H9 (cell line): ENCODE data around the gene TNFRSF6B. TPM values are rescaled to one million over a fixed set of nuclear protein-coding genes. Genes with fewer than 3 reads are reported as not detected.

Source experiments
- DNase-seq: peaks from one replicate; pipeline ENCODE4 v3.0.0-alpha.2; 2017
- H2AFZ ChIP-seq: one replicate; pipeline ENCODE4 v1.6.1; 2013; ENCODE audit warnings: mild to moderate bottlenecking, low read length, control low read depth, moderate library complexity
- H2AK5ac ChIP-seq: 2 replicates; pipeline ENCODE4 v1.6.1; 2013; ENCODE audit warnings: low read length, control low read depth, mixed read lengths; ENCODE audit not compliant: insufficient read length
- H2BK120ac ChIP-seq: one replicate; pipeline ENCODE4 v1.6.1; 2013; ENCODE audit warnings: low read depth, mild to moderate bottlenecking, low read length, control low read depth, inconsistent platforms; ENCODE audit not compliant: poor library complexity, severe bottlenecking
- H2BK12ac ChIP-seq: 2 replicates; pipeline ENCODE4 v1.6.1; 2013; ENCODE audit warnings: low read length, control low read depth, mixed read lengths, low read depth; ENCODE audit not compliant: insufficient read length
- H2BK15ac ChIP-seq: 2 replicates; pipeline ENCODE4 v1.6.1; 2013; ENCODE audit warnings: low read depth, low read length, control low read depth
- H2BK20ac ChIP-seq: one replicate; pipeline ENCODE4 v1.6.1; 2013; ENCODE audit warnings: low read depth, mild to moderate bottlenecking, low read length, control low read depth, inconsistent platforms; ENCODE audit not compliant: poor library complexity, severe bottlenecking
- H2BK5ac ChIP-seq: 2 replicates; pipeline ENCODE4 v1.6.1; 2013; ENCODE audit warnings: low read length, control low read depth, mixed read lengths; ENCODE audit not compliant: insufficient read length
- H3K14ac ChIP-seq: 2 replicates; pipeline ENCODE4 v1.6.1; 2013; ENCODE audit warnings: low read length, control low read depth; ENCODE audit not compliant: insufficient read depth
- H3K18ac ChIP-seq: 2 replicates; pipeline ENCODE4 v1.6.1; 2013; ENCODE audit warnings: low read depth, mild to moderate bottlenecking, mixed read lengths, low read length, control low read depth; ENCODE audit not compliant: insufficient read length
- H3K23ac ChIP-seq: 2 replicates; pipeline ENCODE4 v1.6.1; 2013; ENCODE audit warnings: low read length, control low read depth, mixed read lengths, low read depth; ENCODE audit not compliant: insufficient read length
- H3K23me2 ChIP-seq: 2 replicates; pipeline ENCODE4 v1.6.1; 2013; ENCODE audit warnings: low read depth, mild to moderate bottlenecking, mixed read lengths, low read length, control low read depth; ENCODE audit not compliant: insufficient read length, poor library complexity, severe bottlenecking
- H3K27ac ChIP-seq: 2 replicates; pipeline ENCODE4 v1.5.1; 2013; ENCODE audit warnings: low read length, control low read depth, mixed read lengths, low read depth; ENCODE audit not compliant: insufficient read length
- H3K27me3 ChIP-seq: 2 replicates; pipeline ENCODE4 v1.6.1; 2013; ENCODE audit warnings: low read length, control low read depth, inconsistent platforms; ENCODE audit not compliant: insufficient read depth
- H3K4ac ChIP-seq: 2 replicates; pipeline ENCODE4 v1.6.1; 2013; ENCODE audit warnings: low read depth, mild to moderate bottlenecking, control low read depth, inconsistent platforms, low read length, moderate library complexity
- H3K4me1 ChIP-seq: 2 replicates; pipeline ENCODE4 v1.6.1; 2013; ENCODE audit warnings: low read length, control low read depth, inconsistent platforms; ENCODE audit not compliant: insufficient read depth
- H3K4me2 ChIP-seq: 2 replicates; pipeline ENCODE4 v1.6.1; 2013; ENCODE audit warnings: low read length, control low read depth, mixed read lengths; ENCODE audit not compliant: insufficient read length, insufficient read depth
- H3K56ac ChIP-seq: 2 replicates; pipeline ENCODE4 v1.6.1; 2013; ENCODE audit warnings: low read depth, mild to moderate bottlenecking, mixed read lengths, low read length, control low read depth; ENCODE audit not compliant: insufficient read length
- H3K79me1 ChIP-seq: 2 replicates; pipeline ENCODE4 v1.6.1; 2013; ENCODE audit warnings: low read depth, mild to moderate bottlenecking, moderate library complexity, low read length, control low read depth, inconsistent platforms; ENCODE audit not compliant: insufficient read depth, poor library complexity, severe bottlenecking
- H3K79me2 ChIP-seq: 2 replicates; pipeline ENCODE4 v1.6.1; 2013; ENCODE audit warnings: low read length, control low read depth, inconsistent platforms; ENCODE audit not compliant: insufficient read depth
- H3K9ac ChIP-seq: 2 replicates; pipeline ENCODE4 v1.6.1; 2013; ENCODE audit warnings: low read length, control low read depth, mixed read lengths; ENCODE audit not compliant: insufficient read length; ENCODE audit errors: extremely low read depth
- H3K9me3 ChIP-seq: one replicate; pipeline ENCODE4 v1.6.1; 2013; ENCODE audit warnings: low read depth, low read length, inconsistent platforms; ENCODE audit not compliant: control insufficient read depth
- H3T11ph ChIP-seq: one replicate; pipeline ENCODE4 v1.6.1; 2013; ENCODE audit warnings: mild to moderate bottlenecking, low read length, control low read depth, inconsistent platforms
- H4K20me1 ChIP-seq: one replicate; pipeline ENCODE4 v1.6.1; 2013; ENCODE audit not compliant: control insufficient read depth, insufficient read length, insufficient read depth
- H4K5ac ChIP-seq: 2 replicates; pipeline ENCODE4 v1.6.1; 2013; ENCODE audit warnings: low read depth, mild to moderate bottlenecking, mixed read lengths, low read length, control low read depth; ENCODE audit not compliant: insufficient read length
- H4K8ac ChIP-seq: replicated peaks from 2 replicates; pipeline ENCODE4 v1.6.1; 2013; ENCODE audit warnings: low read length, control low read depth, mixed read lengths, low read depth; ENCODE audit not compliant: insufficient read length
- H4K91ac ChIP-seq: 2 replicates; pipeline ENCODE4 v1.6.1; 2013; ENCODE audit warnings: low read depth, mild to moderate bottlenecking, moderate library complexity, mixed read lengths, low read length, control low read depth; ENCODE audit not compliant: insufficient read length
- H3K27ac Mint-ChIP-seq, 3 experiments: 2 replicates in 2 of 3; 3 replicates in 1 of 3; pipeline ENCODE4 v1.8.0; 2020 to 2021; ENCODE audit warnings: mixed read lengths in 3 of 3, mild to moderate bottlenecking in 1 of 3, moderate library complexity in 1 of 3
- H3K27me3 Mint-ChIP-seq: 2 replicates; pipeline ENCODE4 v1.8.0; 2021; ENCODE audit warnings: low read depth, mild to moderate bottlenecking, moderate library complexity, mixed read lengths
- H3K36me3 Mint-ChIP-seq, 3 experiments: 2 replicates in 2 of 3; 3 replicates in 1 of 3; pipeline ENCODE4 v1.8.0; 2020 to 2021; ENCODE audit warnings: low read depth in 3 of 3, mixed read lengths in 3 of 3; ENCODE audit not compliant: insufficient read depth in 1 of 3
- H3K4me1 Mint-ChIP-seq, 2 experiments: 2 replicates each; pipeline ENCODE4 v1.8.0; 2020; ENCODE audit warnings: mixed read lengths in 2 of 2
- H3K4me3 Mint-ChIP-seq, 2 experiments: 2 replicates in 1 of 2; 3 replicates in 1 of 2; pipeline ENCODE4 v1.8.0; 2020 to 2021; ENCODE audit warnings: mild to moderate bottlenecking in 2 of 2, mixed read lengths in 2 of 2, moderate library complexity in 1 of 2
- H3K9me3 Mint-ChIP-seq, 2 experiments: 2 replicates in 1 of 2; 3 replicates in 1 of 2; pipeline ENCODE4 v1.8.0; 2020; ENCODE audit warnings: mild to moderate bottlenecking in 2 of 2, mixed read lengths in 2 of 2, moderate library complexity in 1 of 2
- WGBS: extraction: QIAGEN DNeasy Blood & Tissue Kit; methylation state at CpG from one replicate; pipeline ENCODE4 v1.1.7; 2013; ENCODE audit warnings: missing lambda C conversion rate, low lambda C conversion rate, mixed read lengths; ENCODE audit not compliant: insufficient read length; ENCODE audit errors: extremely low coverage; 5-methylcytosine and 5-hydroxymethylcytosine counted together
- total RNA-seq: library from RNA; stranded (reverse); gene quantifications from 2 replicates; pipeline ENCODE4 v1.2.1, GENCODE V29; 2021
- TF ChIP-seq, protein P1 (sequence below): fragments of 200-600 bp; sonication (generic); conservative IDR thresholded peaks from 3 replicates; pipeline ENCODE4 v1.8.0; 2021; ENCODE audit warnings: antibody characterized with exemption, mild to moderate bottlenecking

TNFRSF6B gene
- total RNA-seq, 1 experiment from 2014 or later, result not detected

DNA sequence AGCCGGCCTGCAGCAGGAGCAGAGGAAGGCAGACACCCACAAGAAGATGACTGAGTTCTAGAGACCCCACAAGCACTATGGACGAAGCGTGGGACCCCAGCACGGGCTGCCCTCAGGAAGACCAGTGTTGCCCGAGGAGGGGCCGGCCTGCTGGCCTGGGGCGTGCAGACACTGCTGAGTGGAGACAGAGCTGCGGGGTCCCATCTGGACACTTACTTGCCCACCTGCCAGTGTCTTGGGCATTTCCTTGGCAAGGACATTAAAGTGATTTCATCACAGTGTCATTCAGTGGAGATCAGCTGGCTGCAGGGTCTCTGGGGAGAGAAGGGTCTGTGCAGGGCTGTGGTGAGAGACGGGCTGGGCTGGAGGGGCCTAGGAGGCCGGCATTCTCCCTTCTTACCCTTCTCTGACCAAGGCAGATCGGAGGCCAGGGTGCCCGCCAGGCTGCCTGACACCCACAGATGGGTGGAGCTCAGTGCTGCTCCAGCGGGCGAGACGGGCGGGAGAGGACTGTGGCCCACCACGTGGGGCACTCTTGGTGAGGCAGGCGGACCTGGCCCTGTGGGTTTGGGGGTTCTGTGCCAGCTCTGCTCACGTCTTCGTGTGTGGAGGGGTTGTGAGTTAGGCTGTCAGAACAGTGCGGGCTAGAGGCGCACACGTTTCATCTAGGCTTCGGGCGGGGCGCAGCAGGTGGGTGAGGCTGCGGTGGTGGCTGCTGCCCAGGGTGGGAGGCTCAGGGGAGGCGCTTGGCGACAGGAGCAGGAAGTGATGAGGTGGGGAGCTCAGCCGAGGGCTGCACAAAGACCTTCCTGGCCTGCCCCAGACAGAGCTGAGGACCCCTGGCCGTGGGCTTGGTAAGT lies 39.6 kb downstream of the TNFRSF6B start, which contains the start of gene LIME1:
LIME1 (plus strand) TSS at position 806 of the 860 bp plus-strand sequence. CDS start 886 bp downstream, outside the sequence.
- H3K27ac Mint-ChIP-seq, result no peak within 1 kb of the TSS
- no peak within 1 kb of the TSS for H3K4ac ChIP-seq
- H3K79me2 ChIP-seq, result no peaks in the 10 kb centered on the region
- no peak within 1 kb of the TSS for H2BK20ac ChIP-seq
- no peaks in the 10 kb centered on the region for H3K9me3 Mint-ChIP-seq
- no peak within 1 kb of the TSS for H3T11ph ChIP-seq
- H3K23ac ChIP-seq, result no peak within 1 kb of the TSS
- H3K9ac ChIP-seq, result no peak within 1 kb of the TSS
- DNase-seq, result peak; percentile 33
- H3K27ac ChIP-seq, result no peak within 1 kb of the TSS
- H3K4me1 ChIP-seq, result no peaks in the 10 kb centered on the region
- no peaks in the 10 kb centered on the region for H3K9me3 ChIP-seq
- H4K5ac ChIP-seq, result no peak within 1 kb of the TSS
- H2AFZ ChIP-seq, result no peak within 1 kb of the TSS
- H3K14ac ChIP-seq, result no peak within 1 kb of the TSS
- H4K8ac ChIP-seq, result no peak within 1 kb of the TSS
- H2AK5ac ChIP-seq, result no peak within 1 kb of the TSS
- H3K36me3 Mint-ChIP-seq, result peaks cover 9 to 18% (median 10%) of the 10 kb centered on the region in 3 experiments; a peak in 6 of 7 replicates
- no peaks in the 10 kb centered on the region for H4K20me1 ChIP-seq
- no peaks in the 10 kb centered on the region for H3K27me3 ChIP-seq
- no peak within 1 kb of the TSS for H2BK5ac ChIP-seq
- H3K4me3 Mint-ChIP-seq, result no peak within 1 kb of the TSS
- TF ChIP-seq, protein P1, sequence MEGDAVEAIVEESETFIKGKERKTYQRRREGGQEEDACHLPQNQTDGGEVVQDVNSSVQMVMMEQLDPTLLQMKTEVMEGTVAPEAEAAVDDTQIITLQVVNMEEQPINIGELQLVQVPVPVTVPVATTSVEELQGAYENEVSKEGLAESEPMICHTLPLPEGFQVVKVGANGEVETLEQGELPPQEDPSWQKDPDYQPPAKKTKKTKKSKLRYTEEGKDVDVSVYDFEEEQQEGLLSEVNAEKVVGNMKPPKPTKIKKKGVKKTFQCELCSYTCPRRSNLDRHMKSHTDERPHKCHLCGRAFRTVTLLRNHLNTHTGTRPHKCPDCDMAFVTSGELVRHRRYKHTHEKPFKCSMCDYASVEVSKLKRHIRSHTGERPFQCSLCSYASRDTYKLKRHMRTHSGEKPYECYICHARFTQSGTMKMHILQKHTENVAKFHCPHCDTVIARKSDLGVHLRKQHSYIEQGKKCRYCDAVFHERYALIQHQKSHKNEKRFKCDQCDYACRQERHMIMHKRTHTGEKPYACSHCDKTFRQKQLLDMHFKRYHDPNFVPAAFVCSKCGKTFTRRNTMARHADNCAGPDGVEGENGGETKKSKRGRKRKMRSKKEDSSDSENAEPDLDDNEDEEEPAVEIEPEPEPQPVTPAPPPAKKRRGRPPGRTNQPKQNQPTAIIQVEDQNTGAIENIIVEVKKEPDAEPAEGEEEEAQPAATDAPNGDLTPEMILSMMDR, result no peak
- no peak within 1 kb of the TSS for H2BK120ac ChIP-seq
- no peaks in the 10 kb centered on the region for H3K4me1 Mint-ChIP-seq
- no CpG with 5 or more reads among the region's 31 CpGs for WGBS
- peaks cover 8% of the 10 kb centered on the region for H3K23me2 ChIP-seq
- H3K79me1 ChIP-seq, result no peaks in the 10 kb centered on the region
- H3K27me3 Mint-ChIP-seq, result no peaks in the 10 kb centered on the region; the same call in 1 of the 2 replicates
- H2BK12ac ChIP-seq, result no peak within 1 kb of the TSS
- H3K56ac ChIP-seq, result no peak within 1 kb of the TSS
- no peak within 1 kb of the TSS for H4K91ac ChIP-seq
- H2BK15ac ChIP-seq, result no peak within 1 kb of the TSS
- peak within 1 kb of the TSS; percentile 37 for H3K4me2 ChIP-seq
- H3K18ac ChIP-seq, result no peak within 1 kb of the TSS
